PFSK-1 (cell line): ENCODE data around the gene ALS2CL.

Source experiments
- FOXP2 ChIP-seq: optimal IDR thresholded peaks from 2 replicates; pipeline ENCODE3; 2011; ENCODE audit warnings: borderline replicate concordance, control low read depth, inconsistent platforms; ENCODE audit not compliant: insufficient read depth; ENCODE audit errors: extremely low read length, extremely low read depth
- POLR2AphosphoS5 ChIP-seq: IDR thresholded peaks from 2 replicates; pipeline ENCODE4 v1.6.1; 2012; ENCODE audit warnings: low read depth, mild to moderate bottlenecking, control low read depth, low read length, moderate library complexity
- REST ChIP-seq, 2 experiments: IDR thresholded peaks; 2 replicates each; pipeline versions ENCODE4 v1.6.1 to v1.8.0; 2011 to 2012; ENCODE audit warnings: low read depth in 2 of 2, low read length in 2 of 2, control low read depth in 1 of 2, inconsistent platforms in 1 of 2, mild to moderate bottlenecking in 1 of 2, moderate library complexity in 1 of 2; ENCODE audit not compliant: insufficient read depth in 1 of 2
- SIN3A ChIP-seq: IDR thresholded peaks from 2 replicates; pipeline ENCODE4 v1.6.1; 2012; ENCODE audit warnings: mild to moderate bottlenecking, low read length, moderate library complexity, borderline replicate concordance; ENCODE audit not compliant: insufficient read depth
- TAF1 ChIP-seq: IDR thresholded peaks from 2 replicates; pipeline ENCODE4 v1.6.1; 2012; ENCODE audit warnings: low read length, control low read depth, borderline replicate concordance; ENCODE audit not compliant: insufficient read depth

ALS2CL gene

DNA sequence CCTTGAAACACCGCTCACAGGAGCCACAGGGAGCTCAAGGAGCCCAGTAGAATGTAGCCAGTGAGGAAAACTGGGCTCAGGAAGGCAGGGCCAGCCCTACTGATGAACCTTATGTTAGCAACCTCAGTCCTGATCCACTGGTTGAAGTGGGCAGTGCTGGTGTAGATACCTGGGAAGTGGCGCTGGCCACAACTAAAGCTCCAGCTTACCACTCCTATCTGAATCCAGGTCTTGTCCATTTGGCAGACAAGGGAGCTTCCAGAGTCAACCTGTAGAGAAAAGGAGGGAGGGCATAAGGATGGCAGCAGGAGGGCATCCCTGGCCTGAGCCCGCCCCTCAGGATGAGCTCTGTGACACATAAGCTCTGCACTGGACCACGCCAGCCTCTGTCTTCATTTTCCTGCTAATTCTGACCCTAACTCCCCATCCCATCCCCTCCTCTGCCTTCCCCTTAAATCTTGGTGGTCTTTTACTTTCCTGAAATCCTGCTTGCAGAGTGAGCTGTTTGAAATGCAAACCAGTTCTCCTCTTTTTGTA, 26.3 kb upstream of the ALS2CL start:
- TF ChIP-seq REST (IDR thresholded peaks at IDR 0.05; ENCODE audit: insufficient read depth in 1 of 2, low read depth in 2 of 2, low read length in 2 of 2) (no peak), POLR2AphosphoS5 (no peak), SIN3A (no peak)

DNA sequence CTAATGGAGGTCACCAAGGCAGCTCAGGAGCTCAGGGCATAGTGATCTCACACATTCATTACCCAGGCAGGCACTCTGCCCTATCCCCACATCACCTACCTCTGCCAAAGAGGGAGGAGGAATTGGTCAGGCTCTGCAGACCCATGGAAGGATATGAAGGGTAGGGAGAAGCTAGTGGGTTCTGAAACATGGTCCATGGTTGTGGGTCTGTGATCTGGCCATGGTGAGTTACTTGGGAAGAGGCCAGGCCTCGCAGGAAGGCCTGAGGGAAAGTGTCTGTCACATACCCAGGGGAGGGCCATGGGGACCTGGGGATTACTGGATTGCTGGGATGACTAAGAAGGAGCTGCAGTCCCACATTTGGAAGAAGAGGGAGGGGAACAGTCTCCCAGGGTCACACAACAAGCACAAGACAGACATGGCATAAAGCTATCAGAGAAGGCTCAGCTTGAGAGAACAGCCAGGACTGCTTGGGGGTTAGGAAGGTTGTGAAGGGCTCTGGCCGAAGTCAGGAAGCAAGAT, 25.6 kb upstream of the ALS2CL start:
- TF ChIP-seq POLR2AphosphoS5, result no peak
- TF ChIP-seq FOXP2, result no peak
- TF ChIP-seq REST (IDR thresholded peaks at IDR 0.05; ENCODE audit: insufficient read depth in 1 of 2, low read depth in 2 of 2, low read length in 2 of 2), result no peak
- no peak for TF ChIP-seq TAF1
- no peak for TF ChIP-seq SIN3A

DNA sequence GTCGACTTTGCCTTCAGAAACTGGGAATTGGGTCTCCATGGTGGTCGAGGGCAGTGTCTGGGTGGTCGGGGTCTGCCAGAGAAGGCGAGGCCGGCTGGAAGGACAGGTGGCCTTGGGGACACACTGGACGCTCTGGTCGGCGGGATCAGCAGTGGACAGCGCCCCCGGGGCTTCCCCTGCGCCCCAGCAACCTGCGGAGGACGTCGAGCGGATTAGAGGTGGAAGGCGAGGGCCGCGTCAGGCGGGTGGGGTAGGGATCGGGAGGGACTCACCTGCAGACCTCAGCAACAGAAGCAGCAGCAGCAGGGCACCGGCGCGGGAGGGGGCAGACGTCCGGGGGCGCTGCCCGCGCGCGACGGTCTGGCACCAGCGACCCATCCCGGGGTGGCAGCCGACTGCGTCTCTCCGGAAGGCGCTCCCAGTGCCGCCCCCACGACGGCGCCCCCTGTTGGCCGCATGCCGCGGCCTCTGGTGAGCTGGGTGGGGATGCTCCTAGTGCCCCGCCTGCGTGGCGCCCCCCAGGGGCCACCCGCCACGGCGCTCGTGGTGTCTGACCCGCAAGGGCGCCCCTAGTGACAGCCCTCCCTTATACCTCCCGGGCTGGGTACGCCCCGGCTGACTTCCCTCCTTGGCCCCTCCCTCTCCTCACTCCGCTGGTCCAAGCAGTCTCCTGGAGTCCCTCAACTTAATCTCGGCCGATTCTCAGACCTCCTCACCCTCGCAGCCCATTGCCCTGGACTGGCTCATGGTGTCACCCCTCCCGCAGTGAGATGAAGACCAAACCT, 24.2 kb upstream of the ALS2CL start, which contains the start of gene PRSS50:
Gene PRSS50, minus strand, starts transcription at position 423 of the 785 bp plus-strand sequence. Its CDS starts 45 bp downstream, at position 378.
- TF ChIP-seq POLR2AphosphoS5 (no peak), FOXP2 (no peak), SIN3A (no peak), TAF1 (no peak), REST (IDR thresholded peaks at IDR 0.05; ENCODE audit: insufficient read depth in 1 of 2, low read depth in 2 of 2, low read length in 2 of 2) (no peak)

- TF ChIP-seq FOXP2 (no peak), REST (IDR thresholded peaks at IDR 0.05; ENCODE audit: insufficient read depth in 1 of 2, low read depth in 2 of 2, low read length in 2 of 2) (no peak), SIN3A (no peak), TAF1 (no peak), POLR2AphosphoS5 (no peak)
These were observed 23.3 kb upstream of the ALS2CL start for GRCh38 chr3:46716461-46717441.
